Measurements from ENCODE around the gene KIRREL3. TPM values are rescaled to one million over a fixed set of nuclear protein-coding genes. Genes with fewer than 3 reads are reported as not detected.

KIRREL3 gene
- total RNA-seq, 2 experiments from 2014 or later = not detected

DNA sequence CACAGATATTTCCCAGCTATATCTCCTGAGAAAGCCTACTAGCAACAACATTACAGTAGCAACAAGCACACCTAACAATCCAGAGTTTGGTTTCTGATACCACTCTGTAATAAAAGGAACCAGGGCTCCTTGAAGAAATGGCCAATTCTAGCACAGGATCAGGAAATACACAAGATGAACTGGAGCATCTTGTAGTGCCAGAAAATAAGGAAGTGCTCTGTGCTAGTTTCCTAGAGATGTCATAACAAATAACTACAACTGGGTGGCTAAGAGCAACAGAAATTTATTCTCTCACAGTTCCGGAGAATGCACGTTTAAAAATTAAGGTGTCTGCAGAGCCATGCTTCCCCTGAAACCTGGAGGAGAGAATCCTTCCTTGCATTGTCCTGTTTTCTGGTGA is 217.8 kb downstream of the KIRREL3 start:
- H3K27me3 ChIP-seq (ENCODE audit: control insufficient read depth in 1 of 2, insufficient read depth in 2 of 2, low read length in 2 of 2) = peaks cover 0 to 12% of the 10 kb centered on the region in 2 experiments
- no peaks in the 10 kb centered on the region for H3K4me1 ChIP-seq (ENCODE audit: insufficient read depth, low read length)
- intact Hi-C loops (cut with DNase I, micrococcal nuclease) = no loop called here
- TF ChIP-seq, protein P1, sequence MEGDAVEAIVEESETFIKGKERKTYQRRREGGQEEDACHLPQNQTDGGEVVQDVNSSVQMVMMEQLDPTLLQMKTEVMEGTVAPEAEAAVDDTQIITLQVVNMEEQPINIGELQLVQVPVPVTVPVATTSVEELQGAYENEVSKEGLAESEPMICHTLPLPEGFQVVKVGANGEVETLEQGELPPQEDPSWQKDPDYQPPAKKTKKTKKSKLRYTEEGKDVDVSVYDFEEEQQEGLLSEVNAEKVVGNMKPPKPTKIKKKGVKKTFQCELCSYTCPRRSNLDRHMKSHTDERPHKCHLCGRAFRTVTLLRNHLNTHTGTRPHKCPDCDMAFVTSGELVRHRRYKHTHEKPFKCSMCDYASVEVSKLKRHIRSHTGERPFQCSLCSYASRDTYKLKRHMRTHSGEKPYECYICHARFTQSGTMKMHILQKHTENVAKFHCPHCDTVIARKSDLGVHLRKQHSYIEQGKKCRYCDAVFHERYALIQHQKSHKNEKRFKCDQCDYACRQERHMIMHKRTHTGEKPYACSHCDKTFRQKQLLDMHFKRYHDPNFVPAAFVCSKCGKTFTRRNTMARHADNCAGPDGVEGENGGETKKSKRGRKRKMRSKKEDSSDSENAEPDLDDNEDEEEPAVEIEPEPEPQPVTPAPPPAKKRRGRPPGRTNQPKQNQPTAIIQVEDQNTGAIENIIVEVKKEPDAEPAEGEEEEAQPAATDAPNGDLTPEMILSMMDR (IDR thresholded peaks at IDR 0.05) = no peak
- DNase-seq = no peak
- no peak overlapping the region for H3K4me3 Mint-ChIP-seq
- no peak overlapping the region for H3K27ac ChIP-seq (ENCODE audit: low read depth in 1 of 2, low read length in 2 of 2)
- no peaks in the 10 kb centered on the region for H3K4me1 Mint-ChIP-seq (ENCODE audit: low read depth)
- H3K27ac Mint-ChIP-seq = no peak overlapping the region
- peaks cover 16% of the 10 kb centered on the region for H3K27me3 Mint-ChIP-seq
- ChIA-PET POLR2A (no interaction called here), CTCF (no interaction called here)
- H3K36me3 Mint-ChIP-seq (ENCODE audit: low read depth) = no peaks in the 10 kb centered on the region
- H3K36me3 ChIP-seq (ENCODE audit: insufficient read depth, low read length) = no peaks in the 10 kb centered on the region
- no peak for ATAC-seq (ENCODE audit: poor library complexity)
- no peak overlapping the region for H3K4me3 ChIP-seq (ENCODE audit: low read length)
- no peaks in the 10 kb centered on the region for H3K9me3 ChIP-seq (ENCODE audit: control insufficient read depth in 1 of 2, insufficient read depth in 1 of 2, low read length in 2 of 2)
- H3K9me3 Mint-ChIP-seq = no peaks in the 10 kb centered on the region

DNA sequence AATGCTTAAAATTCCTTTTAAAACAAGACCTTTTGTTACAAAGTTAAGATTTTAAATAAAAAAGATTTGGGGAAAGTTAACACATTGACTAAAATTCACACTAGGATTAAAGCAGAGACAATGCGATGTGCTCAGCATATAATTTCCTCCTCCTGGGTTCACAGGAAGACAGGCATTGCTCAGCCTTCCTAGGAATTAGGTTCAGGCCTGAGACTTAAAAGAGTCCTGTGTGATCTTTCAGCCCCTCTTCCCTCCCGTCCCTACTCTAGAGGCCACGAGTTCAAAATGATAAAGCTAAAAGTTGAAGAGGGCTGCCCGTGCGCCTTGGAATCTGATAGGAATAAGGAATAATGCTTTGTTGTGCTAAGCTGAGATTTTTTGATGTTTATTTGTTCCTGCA is 218.6 kb downstream of the KIRREL3 start:
- H3K9me3 ChIP-seq (ENCODE audit: control insufficient read depth in 1 of 2, insufficient read depth in 1 of 2, low read length in 2 of 2) = no peaks in the 10 kb centered on the region
- H3K27ac Mint-ChIP-seq = no peak overlapping the region
- no peak for ATAC-seq (ENCODE audit: poor library complexity)
- intact Hi-C loops (cut with DNase I, micrococcal nuclease) = no loop called here
- peaks cover 24% of the 10 kb centered on the region for H3K27me3 Mint-ChIP-seq
- H3K27ac ChIP-seq (ENCODE audit: low read depth in 1 of 2, low read length in 2 of 2) = no peak overlapping the region
- H3K4me3 ChIP-seq (ENCODE audit: low read length) = no peak overlapping the region
- TF ChIP-seq, protein P1 (IDR thresholded peaks at IDR 0.05) = no peak
- ChIA-PET CTCF (no interaction called here), POLR2A (no interaction called here)
- no peaks in the 10 kb centered on the region for H3K4me1 ChIP-seq (ENCODE audit: insufficient read depth, low read length)
- peaks cover 0 to 12% of the 10 kb centered on the region in 2 experiments for H3K27me3 ChIP-seq (ENCODE audit: control insufficient read depth in 1 of 2, insufficient read depth in 2 of 2, low read length in 2 of 2)
- no peaks in the 10 kb centered on the region for H3K36me3 Mint-ChIP-seq (ENCODE audit: low read depth)
- H3K9me3 Mint-ChIP-seq = no peaks in the 10 kb centered on the region
- no peaks in the 10 kb centered on the region for H3K36me3 ChIP-seq (ENCODE audit: insufficient read depth, low read length)
- no peak overlapping the region for H3K4me3 Mint-ChIP-seq
- no peak for DNase-seq
- no peaks in the 10 kb centered on the region for H3K4me1 Mint-ChIP-seq (ENCODE audit: low read depth)

DNA sequence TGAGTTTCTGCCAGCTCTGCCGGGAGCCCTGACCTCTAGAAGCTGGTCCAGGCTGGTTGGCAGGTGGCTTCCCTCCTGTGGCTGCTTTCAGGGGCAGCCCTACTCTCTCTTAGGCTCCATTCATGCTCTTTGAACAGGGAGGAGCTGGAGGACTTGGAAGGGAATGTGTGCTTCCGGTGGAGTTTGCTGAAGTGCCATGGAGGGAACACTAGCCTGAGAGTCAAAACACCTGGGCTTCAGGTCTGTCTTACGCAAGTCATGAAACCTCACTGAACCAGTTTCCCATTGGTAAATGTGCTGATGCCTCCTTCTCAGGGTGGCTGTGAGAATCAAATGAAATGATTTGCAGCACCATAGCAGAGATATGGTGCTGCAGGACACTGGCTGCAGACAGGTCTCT is 224.5 kb downstream of the KIRREL3 start:
- TF ChIP-seq, protein P1 (IDR thresholded peaks at IDR 0.05) = no peak
- POLR2A ChIA-PET = no interaction called here
- no peaks in the 10 kb centered on the region for H3K4me1 ChIP-seq (ENCODE audit: insufficient read depth, low read length)
- Mint-ChIP-seq H3K4me1 (ENCODE audit: low read depth) (no peaks in the 10 kb centered on the region), H3K36me3 (ENCODE audit: low read depth) (no peaks in the 10 kb centered on the region), H3K4me3 (no peak overlapping the region), H3K9me3 (no peaks in the 10 kb centered on the region), H3K27ac (no peak overlapping the region), H3K27me3 (peaks cover 20% of the 10 kb centered on the region)
- no peak overlapping the region for H3K27ac ChIP-seq (ENCODE audit: low read depth in 1 of 2, low read length in 2 of 2)
- no peaks in the 10 kb centered on the region for H3K36me3 ChIP-seq (ENCODE audit: insufficient read depth, low read length)
- DNase-seq (no peak), ATAC-seq (ENCODE audit: poor library complexity) (no peak)
- peaks cover 0 to 12% of the 10 kb centered on the region in 2 experiments for H3K27me3 ChIP-seq (ENCODE audit: control insufficient read depth in 1 of 2, insufficient read depth in 2 of 2, low read length in 2 of 2)
- H3K9me3 ChIP-seq (ENCODE audit: control insufficient read depth in 1 of 2, insufficient read depth in 1 of 2, low read length in 2 of 2) = peaks cover 0 to 4% of the 10 kb centered on the region in 2 experiments
- CTCF ChIA-PET = no interaction called here
- intact Hi-C loops (cut with DNase I, micrococcal nuclease) = no loop called here
- no peak overlapping the region for H3K4me3 ChIP-seq (ENCODE audit: low read length)

Data from CD4-positive, alpha-beta T cell (primary cell).